Tibial artery (tissue), 4 donors: ENCODE data around the gene PHKG1.
"Not testable (repeated sequence)": the region's sequence is repeated elsewhere in the genome, so short reads cannot be mapped to it uniquely, and the experiment has no call there.

Experiments
- DNase-seq, 2 donors: peaks; one replicate each; pipeline ENCODE4 v3.0.0-alpha.2; 2019
- H3K27ac ChIP-seq, 2 donors: fragments of 200-600 bp; sonication (generic) in 1 of 2; 1 replicate in 1 of 2; 2 replicates in 1 of 2; pipeline ENCODE4 v1.5.1; 2018 to 2019; ENCODE audit warnings: mild to moderate bottlenecking in 1 of 2
- H3K27me3 ChIP-seq, 2 donors: fragments of 200-600 bp; sonication (generic) in 1 of 2; one replicate each; pipeline versions ENCODE4 v1.5.1 to v1.6.0; 2016 to 2019
- H3K36me3 ChIP-seq, 3 donors: fragments of 200-600 bp; sonication (generic) in 2 of 3; one replicate each; pipeline ENCODE4 v1.5.1; 2016 to 2019; ENCODE audit warnings: mild to moderate bottlenecking in 2 of 3
- H3K4me1 ChIP-seq, 4 donors: fragments of 200-600 bp; sonication (generic) in 2 of 4; 1 replicate in 3 of 4; 2 replicates in 1 of 4; pipeline ENCODE4 v1.5.1; 2016 to 2019
- H3K4me3 ChIP-seq, 2 donors: fragments of 200-600 bp; sonication (generic) in 1 of 2; 1 replicate in 1 of 2; 2 replicates in 1 of 2; pipeline ENCODE4 v1.5.1; 2018 to 2019; ENCODE audit warnings: mild to moderate bottlenecking in 2 of 2
- H3K9me3 ChIP-seq, 3 donors: fragments of 200-600 bp; sonication (generic) in 1 of 3; one replicate each; pipeline ENCODE4 v1.5.1; 2016 to 2019
- CTCF ChIP-seq, 2 experiments: fragments of 200-600 bp in 1 of 2; fragments of 450-650 bp in 1 of 2; IDR thresholded peaks; one replicate each; pipeline ENCODE4 v1.5.1; 2017 to 2019; ENCODE audit warnings: antibody characterized with exemption in 2 of 2, mild to moderate bottlenecking in 1 of 2, moderate library complexity in 1 of 2
- intact Hi-C: fragments of 100-400 bp; cut with DNase I; formaldehyde crosslinking; loops from one replicate; pipeline ENCODE4 v1.15.0; 2023; ENCODE audit warnings: low total_unique reads

The PHKG1 gene

GRCh38 chr7:56092789-56093531 lies at the start of gene PHKG1:
TSS of gene PHKG1 (minus strand) at chr7:56092952. CDS start at chr7:56088941, 4,011 bp downstream.
- peak within 1 kb of the TSS; percentile 82 for H3K27ac ChIP-seq
- no peaks in the 10 kb centered on the region for H3K27me3 ChIP-seq
- no peaks in the 10 kb centered on the region for H3K9me3 ChIP-seq
- TF ChIP-seq CTCF (IDR thresholded peaks at IDR 0.05), result peak; percentile 22 to 70
- peak; percentile 71 to 93 for DNase-seq
- intact Hi-C loops, result no loop called here
- H3K4me3 ChIP-seq, result peak within 1 kb of the TSS; percentile 38
- H3K36me3 ChIP-seq, result peaks cover 0 to 28% (median 7%) of the 10 kb centered on the region in 3 donors
- peaks cover 0 to 39% (median 31%) of the 10 kb centered on the region in 4 donors for H3K4me1 ChIP-seq

- intact Hi-C loops, H3K27ac ChIP-seq, H3K36me3 ChIP-seq, DNase-seq, H3K27me3 ChIP-seq, H3K9me3 ChIP-seq, H3K4me3 ChIP-seq, H3K4me1 ChIP-seq: not testable (repeated sequence)
Measured at GRCh38 chr7:56131062-56131461, 38.3 kb upstream of the PHKG1 start.

GRCh38 chr7:56127241-56127975 lies 34.7 kb upstream of the PHKG1 start:
- no peak for TF ChIP-seq CTCF (IDR thresholded peaks at IDR 0.05)
- intact Hi-C loops, result no loop called here
- Histone ChIP-seq H3K27ac (no peak overlapping the region), H3K4me1 (no peaks in the 10 kb centered on the region), H3K36me3 (no peaks in the 10 kb centered on the region), H3K4me3 (no peak overlapping the region), H3K27me3 (no peaks in the 10 kb centered on the region), H3K9me3 (no peaks in the 10 kb centered on the region)
- DNase-seq, result no peak

- no peak for DNase-seq
- Histone ChIP-seq H3K27ac (no peak overlapping the region), H3K4me3 (no peak overlapping the region), H3K9me3 (no peaks in the 10 kb centered on the region), H3K4me1 (no peaks in the 10 kb centered on the region), H3K36me3 (no peaks in the 10 kb centered on the region), H3K27me3 (no peaks in the 10 kb centered on the region)
- intact Hi-C loops, result no loop called here
- TF ChIP-seq CTCF (IDR thresholded peaks at IDR 0.05), result no peak
Measured at GRCh38 chr7:56125831-56126230, 33.1 kb upstream of the PHKG1 start.

GRCh38 chr7:56124981-56125380 lies 32.2 kb upstream of the PHKG1 start:
- DNase-seq, result no peak
- Histone ChIP-seq H3K27ac (no peak overlapping the region), H3K36me3 (no peaks in the 10 kb centered on the region), H3K4me3 (no peak overlapping the region), H3K27me3 (no peaks in the 10 kb centered on the region), H3K9me3 (no peaks in the 10 kb centered on the region), H3K4me1 (no peaks in the 10 kb centered on the region)
- intact Hi-C loops, result no loop called here
- TF ChIP-seq CTCF (IDR thresholded peaks at IDR 0.05), result no peak

GRCh38 chr7:56121440-56121839 lies 28.7 kb upstream of the PHKG1 start:
- H3K36me3 ChIP-seq, result no peaks in the 10 kb centered on the region

More at GRCh38 chr7:56121440-56121839, 28.7 kb upstream of the PHKG1 start:
- H3K27ac ChIP-seq, result no peak overlapping the region
- H3K27me3 ChIP-seq, result peaks cover 0 to 9% of the 10 kb centered on the region in 2 donors
- DNase-seq, result no peak
- peaks cover 0 to 2% (median 0%) of the 10 kb centered on the region in 4 donors for H3K4me1 ChIP-seq
- H3K4me3 ChIP-seq, result no peak overlapping the region
- H3K9me3 ChIP-seq, result no peaks in the 10 kb centered on the region
- intact Hi-C loops, result no loop called here
- no peak for TF ChIP-seq CTCF (IDR thresholded peaks at IDR 0.05)
